Thyroid gland (tissue), 4 donors: Measurements from ENCODE around the gene CYP4A11.

Experiments
- POLR2A ChIP-seq, 2 donors: fragments of 450-650 bp; IDR thresholded peaks; one replicate each; pipeline ENCODE4 v1.6.1; 2017; ENCODE audit warnings: antibody characterized with exemption in 2 of 2, mild to moderate bottlenecking in 2 of 2, moderate library complexity in 1 of 2
- TF ChIP-seq, protein P1 (sequence below), 6 experiments: fragments of 200-600 bp in 3 of 6; fragments of 450-650 bp in 3 of 6; sonication (generic) in 3 of 6; IDR thresholded peaks; one replicate each; pipeline ENCODE4 v1.5.1; 2016 to 2019; ENCODE audit warnings: antibody characterized with exemption in 6 of 6, mild to moderate bottlenecking in 2 of 6, inconsistent platforms in 1 of 6, moderate library complexity in 1 of 6

DNA sequence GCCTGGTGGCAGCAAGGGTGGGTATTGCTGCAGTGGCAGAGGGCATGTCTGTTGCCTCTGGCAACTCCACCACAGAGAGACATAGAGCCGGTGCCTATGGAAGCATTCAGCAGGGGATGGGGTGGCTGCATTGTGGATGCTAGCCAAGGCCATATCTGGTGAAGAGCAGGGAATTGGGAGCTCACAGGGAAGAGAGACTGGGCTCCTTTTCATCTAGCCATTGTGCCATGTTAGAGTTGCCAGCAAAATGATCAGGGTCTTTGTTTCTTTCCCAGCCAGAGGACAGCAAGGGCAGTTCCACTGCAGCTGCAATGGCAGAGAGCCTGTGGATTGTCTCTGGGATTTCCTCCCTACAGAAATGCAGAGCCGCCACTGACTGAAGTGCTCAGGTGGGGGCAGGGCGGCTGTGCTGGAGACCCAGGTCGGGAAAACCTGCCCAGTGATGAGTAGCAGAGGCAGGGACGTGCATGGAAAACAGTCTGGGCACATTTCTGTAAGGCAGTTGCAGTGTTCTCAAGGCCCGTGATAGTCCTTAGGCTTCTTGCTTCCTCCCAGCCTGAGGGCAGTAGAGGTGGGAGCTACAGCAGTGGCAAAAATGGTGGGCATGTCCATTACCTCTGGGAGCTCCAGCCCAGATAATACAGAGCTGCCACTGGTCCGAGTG is 42.0 kb upstream of the CYP4A11 start:
- no peak for TF ChIP-seq POLR2A (IDR thresholded peaks at IDR 0.05)
- TF ChIP-seq, protein P1, sequence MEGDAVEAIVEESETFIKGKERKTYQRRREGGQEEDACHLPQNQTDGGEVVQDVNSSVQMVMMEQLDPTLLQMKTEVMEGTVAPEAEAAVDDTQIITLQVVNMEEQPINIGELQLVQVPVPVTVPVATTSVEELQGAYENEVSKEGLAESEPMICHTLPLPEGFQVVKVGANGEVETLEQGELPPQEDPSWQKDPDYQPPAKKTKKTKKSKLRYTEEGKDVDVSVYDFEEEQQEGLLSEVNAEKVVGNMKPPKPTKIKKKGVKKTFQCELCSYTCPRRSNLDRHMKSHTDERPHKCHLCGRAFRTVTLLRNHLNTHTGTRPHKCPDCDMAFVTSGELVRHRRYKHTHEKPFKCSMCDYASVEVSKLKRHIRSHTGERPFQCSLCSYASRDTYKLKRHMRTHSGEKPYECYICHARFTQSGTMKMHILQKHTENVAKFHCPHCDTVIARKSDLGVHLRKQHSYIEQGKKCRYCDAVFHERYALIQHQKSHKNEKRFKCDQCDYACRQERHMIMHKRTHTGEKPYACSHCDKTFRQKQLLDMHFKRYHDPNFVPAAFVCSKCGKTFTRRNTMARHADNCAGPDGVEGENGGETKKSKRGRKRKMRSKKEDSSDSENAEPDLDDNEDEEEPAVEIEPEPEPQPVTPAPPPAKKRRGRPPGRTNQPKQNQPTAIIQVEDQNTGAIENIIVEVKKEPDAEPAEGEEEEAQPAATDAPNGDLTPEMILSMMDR (IDR thresholded peaks at IDR 0.05), result no peak
